GM12878 (cell line): ENCODE results near the gene KLF15. TPM values are rescaled to one million over a fixed set of nuclear protein-coding genes. Genes with fewer than 3 reads are reported as not detected.

Source experiments
- ATAC-seq: fragments of 200-7000 bp; cut with Tn5 transposase; 3 replicates; pipeline ENCODE4 v1.9.1; 2020; ENCODE audit warnings: mild to moderate bottlenecking, moderate library complexity
- BruUV-seq: library from RNA; stranded (reverse); fragments of 400-500 nt; replicated peaks from 2 replicates; lab custom pipeline; 2021; lab: Mats Ljungman, UMichigan
- CTCF ChIA-PET: fragments of 300-600 bp; sonication (Branson Sonifier 250); formaldehyde crosslinking; extraction: SDS; loops from one replicate; lab custom pipeline; 2021; ENCODE audit warnings: inconsistent platforms; lab: Yijun Ruan, JAX
- POLR2A ChIA-PET: fragments of 350-600 bp; formaldehyde crosslinking; extraction: SDS; loops from one replicate; lab custom pipeline; 2021; ENCODE audit warnings: inconsistent platforms; lab: Charles Lee
- RAD21 ChIA-PET: fragments of 300-600 bp; sonication (Branson Sonifier 250); formaldehyde crosslinking; loops from one replicate; lab custom pipeline; 2023; ENCODE audit warnings: antibody characterized with exemption; ENCODE audit not compliant: unreplicated experiment; lab: Charles Lee
- SMC1A ChIA-PET: fragments of 300-600 bp; sonication (Branson Sonifier 250); formaldehyde crosslinking; loops from one replicate; lab custom pipeline; 2023; ENCODE audit not compliant: unreplicated experiment, uncharacterized antibody; lab: Charles Lee
- DNase-seq: peaks from one replicate; pipeline ENCODE4 v3.0.0-alpha.2; 2011; ENCODE audit warnings: low read depth, low spot score
- FAIRE-seq: peaks from 3 replicates; lab custom pipeline; 2011; peaks lifted over from hg19 to GRCh38; lab: Jason Lieb, UNC
- H2AFZ ChIP-seq: 2 replicates; pipeline ENCODE4 v1.6.0; 2011; ENCODE audit warnings: low read depth, low read length, control low read depth; ENCODE audit not compliant: control insufficient read depth
- H3K27ac ChIP-seq: 2 replicates; pipeline ENCODE4 v1.5.1; 2011; ENCODE audit warnings: control low read depth; ENCODE audit not compliant: control insufficient read depth, insufficient read depth
- H3K27me3 ChIP-seq, 2 experiments: replicated peaks in 1 of 2; 2 replicates each; pipeline versions ENCODE4 v1.6.0 to v1.6.1; 2011; ENCODE audit warnings: low read length in 1 of 2; ENCODE audit not compliant: control insufficient read depth in 2 of 2, insufficient read depth in 2 of 2
- H3K36me3 ChIP-seq, 2 experiments: 2 replicates each; pipeline ENCODE4 v1.5.1; 2011; ENCODE audit warnings: low read length in 1 of 2; ENCODE audit not compliant: control insufficient read depth in 2 of 2, insufficient read depth in 2 of 2
- H3K4me1 ChIP-seq: 2 replicates; pipeline ENCODE4 v1.6.1; 2011; ENCODE audit warnings: mild to moderate bottlenecking, low read length, moderate library complexity, mixed read lengths; ENCODE audit not compliant: control insufficient read depth, insufficient read depth
- H3K4me2 ChIP-seq: 2 replicates; pipeline ENCODE4 v1.6.0; 2011; ENCODE audit warnings: control low read depth; ENCODE audit not compliant: control insufficient read depth, insufficient read depth
- H3K4me3 ChIP-seq: fragments of 200-600 bp; sonication (generic); 2 replicates; pipeline ENCODE4 v1.5.1; 2016
- H3K79me2 ChIP-seq: 2 replicates; pipeline ENCODE4 v1.6.0; 2011; ENCODE audit warnings: low read length; ENCODE audit not compliant: control insufficient read depth, insufficient read depth
- H3K9ac ChIP-seq: 2 replicates; pipeline ENCODE4 v1.8.0; 2011; ENCODE audit warnings: low read length, control low read depth, mixed read lengths; ENCODE audit not compliant: control insufficient read depth, insufficient read depth
- H3K9me3 ChIP-seq: replicated peaks from 3 replicates; pipeline ENCODE4 v1.5.1; 2011; ENCODE audit warnings: mild to moderate bottlenecking, low read length; ENCODE audit not compliant: control insufficient read depth, insufficient read depth
- H4K20me1 ChIP-seq: 2 replicates; pipeline ENCODE4 v1.6.0; 2011; ENCODE audit not compliant: control insufficient read depth, insufficient read depth
- CHD4 ChIP-seq: fragments of 200-600 bp; sonication (generic); IDR thresholded peaks from 2 replicates; pipeline ENCODE4 v1.6.1; 2016; ENCODE audit warnings: mild to moderate bottlenecking
- CREB1 ChIP-seq: IDR thresholded peaks from 2 replicates; pipeline ENCODE4 v1.6.1; 2012; ENCODE audit warnings: low read depth, mild to moderate bottlenecking, inconsistent platforms
- FOXK2 ChIP-seq: fragments of 450-650 bp; IDR thresholded peaks from 2 replicates; pipeline ENCODE4 v1.6.1; 2017; ENCODE audit warnings: mild to moderate bottlenecking, moderate library complexity
- HCFC1 ChIP-seq: fragments of 150-350 bp; IDR thresholded peaks from 2 replicates; pipeline ENCODE4 v1.6.1; 2014; ENCODE audit warnings: low read length
- IKZF2 ChIP-seq, 2 experiments: fragments of 450-650 bp; IDR thresholded peaks; 2 replicates each; pipeline ENCODE4 v1.6.1; 2017; ENCODE audit warnings: mild to moderate bottlenecking in 2 of 2, moderate library complexity in 2 of 2
- MYC ChIP-seq: IDR thresholded peaks from 2 replicates; pipeline ENCODE4 v1.6.1; 2011; ENCODE audit warnings: mild to moderate bottlenecking, low read length, moderate library complexity, inconsistent platforms; ENCODE audit not compliant: insufficient read depth, insufficient replicate concordance, insufficient read length, severe bottlenecking
- NR2C1 ChIP-seq: fragments of 450-650 bp; IDR thresholded peaks from 2 replicates; pipeline ENCODE4 v1.6.1; 2017; ENCODE audit warnings: antibody characterized with exemption, mild to moderate bottlenecking, moderate library complexity
- NR2C2 ChIP-seq: IDR thresholded peaks from 2 replicates; pipeline ENCODE4 v1.6.1; 2011; ENCODE audit warnings: borderline replicate concordance, low read depth; ENCODE audit not compliant: control insufficient read depth, insufficient read length
- STAT3 ChIP-seq: IDR thresholded peaks from 2 replicates; pipeline ENCODE4 v1.6.1; 2011; ENCODE audit warnings: low read depth, low read length, improper control_type of control experiment
- TBL1XR1 ChIP-seq: IDR thresholded peaks from 2 replicates; pipeline ENCODE4 v1.6.1; 2012; ENCODE audit warnings: low read depth, low read length, improper control_type of control experiment
- TCF7 ChIP-seq: IDR thresholded peaks from 2 replicates; pipeline ENCODE4 v1.6.1; 2014; ENCODE audit warnings: antibody characterized with exemption, borderline replicate concordance
- YY1 ChIP-seq: IDR thresholded peaks from 2 replicates; pipeline ENCODE4 v1.6.1; 2011; ENCODE audit warnings: low read depth, mild to moderate bottlenecking, low read length
- ZNF622 ChIP-seq: fragments of 450-650 bp; IDR thresholded peaks from 2 replicates; pipeline ENCODE4 v1.6.1; 2017; ENCODE audit warnings: mild to moderate bottlenecking, inconsistent platforms
- WGBS: methylation state at CpG from one replicate; pipeline ENCODE4 v1.1.6; 2016; ENCODE audit warnings: low lambda C conversion rate; ENCODE audit not compliant: insufficient replicate concordance, insufficient coverage; ENCODE audit errors: missing lambda C conversion rate; 5-methylcytosine and 5-hydroxymethylcytosine counted together
- in situ Hi-C: fragments of 300-500 bp; cut with MboI; formaldehyde crosslinking; loops from 9 replicates; pipeline ENCODE4 v1.14.3; 2018; ENCODE audit warnings: mixed read lengths
- intact Hi-C: fragments of 100-400 bp; cut with micrococcal nuclease; formaldehyde crosslinking; loops from one replicate; pipeline ENCODE4 v1.14.2; 2022; ENCODE audit not compliant: unreplicated experiment
- polyA plus RNA-seq, 11 experiments: library from polyadenylated mRNA; depleted of rRNA in 4 of 11; unstranded in 6 of 11; stranded (reverse) in 5 of 11; fragments of >200 nt; fragmentation: Nextera tagmentation in 4 of 11; fragmentation: Illumina TruSeq in 1 of 11; extraction: Ambion mirVana in 4 of 11; extraction: Trizol in 1 of 11; gene quantifications; 1 replicate in 1 of 11; 2 replicates in 10 of 11; pipeline versions ENCODE4 v1.2.1 to v1.2.3, GENCODE V29; 2011 to 2016; ENCODE audit warnings: inconsistent platforms in 2 of 11, missing spikeins in 2 of 11, low read depth in 1 of 11
- total RNA-seq, 4 experiments: library from RNA; depleted of rRNA in 3 of 4; stranded (reverse); fragments of >200 nt in 3 of 4; fragmentation: Illumina TruSeq in 1 of 4; extraction: Trizol in 1 of 4; gene quantifications; 2 replicates each; pipeline versions ENCODE4 v1.2.1 to v1.2.3, GENCODE V29; 2013 to 2021
- TF ChIP-seq, protein P1 (sequence below): fragments of 450-650 bp; IDR thresholded peaks from 2 replicates; pipeline ENCODE4 v1.6.1; 2016; ENCODE audit warnings: mild to moderate bottlenecking
- TF ChIP-seq, protein P2 (sequence below), 3 experiments: IDR thresholded peaks in 2 of 3; conservative IDR thresholded peaks in 1 of 3; 2 replicates each; pipeline ENCODE4 v1.5.1; 2011; ENCODE audit warnings: low read depth in 3 of 3, low read length in 3 of 3, mild to moderate bottlenecking in 3 of 3, control low read depth in 2 of 3, moderate library complexity in 2 of 3, inconsistent platforms in 1 of 3, mixed read lengths in 1 of 3; ENCODE audit not compliant: control insufficient read depth in 2 of 3, insufficient read depth in 1 of 3; ENCODE audit errors: extremely low read depth in 1 of 3

KLF15 gene
- total and polyA plus RNA-seq, 10 of the 15 experiments (the other 5 are each of a cell fraction or from before 2014, with no cell fraction given), result 0.15 TPM; not detected in 9

DNA sequence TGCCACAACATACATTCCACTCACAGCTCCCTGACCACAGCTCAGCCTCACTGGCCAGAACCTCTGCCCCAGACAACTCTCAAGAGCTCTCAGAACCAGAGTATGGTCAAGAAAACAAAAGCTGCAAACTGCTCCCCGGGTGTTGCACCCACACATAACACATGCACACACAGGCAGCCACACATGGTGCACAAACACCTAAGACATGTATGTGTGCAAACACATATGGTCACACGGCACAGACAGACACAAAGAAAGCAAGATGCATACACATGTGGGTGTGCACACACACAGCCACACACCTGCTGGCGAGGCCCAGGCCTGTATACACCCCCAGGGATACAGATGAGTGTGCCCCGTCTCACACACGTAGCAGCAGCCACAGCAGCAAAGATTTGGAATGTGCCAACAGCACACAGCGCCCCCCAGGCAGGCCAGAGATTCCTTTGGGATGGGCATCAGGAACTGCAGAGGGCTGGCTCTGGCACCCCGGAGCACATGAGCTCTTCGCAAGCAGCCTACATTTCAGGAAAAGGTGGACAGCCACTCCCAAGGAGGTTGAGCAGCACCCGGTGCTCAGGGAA is 6.6 kb downstream of the KLF15 start:
- peaks cover 0 to 4% of the 10 kb centered on the region in 2 experiments; a peak in 2 of 4 replicates for H3K27me3 ChIP-seq
- POLR2A ChIA-PET, result no interaction called here
- H3K4me2 ChIP-seq, result no peak overlapping the region
- H3K79me2 ChIP-seq, result no peaks in the 10 kb centered on the region
- no peak for DNase-seq
- no peak overlapping the region for H3K9ac ChIP-seq
- H3K27ac ChIP-seq, result no peak overlapping the region
- H3K36me3 ChIP-seq, result no peaks in the 10 kb centered on the region
- CTCF ChIA-PET, result no interaction called here
- no peak overlapping the region for H2AFZ ChIP-seq
- no peak for FAIRE-seq
- RAD21 ChIA-PET, result no interaction called here
- no peaks in the 10 kb centered on the region for H4K20me1 ChIP-seq
- no peaks in the 10 kb centered on the region for H3K9me3 ChIP-seq
- intact Hi-C loops, result no loop called here
- BruUV-seq, result no TSS peak
- TF ChIP-seq, protein P1, sequence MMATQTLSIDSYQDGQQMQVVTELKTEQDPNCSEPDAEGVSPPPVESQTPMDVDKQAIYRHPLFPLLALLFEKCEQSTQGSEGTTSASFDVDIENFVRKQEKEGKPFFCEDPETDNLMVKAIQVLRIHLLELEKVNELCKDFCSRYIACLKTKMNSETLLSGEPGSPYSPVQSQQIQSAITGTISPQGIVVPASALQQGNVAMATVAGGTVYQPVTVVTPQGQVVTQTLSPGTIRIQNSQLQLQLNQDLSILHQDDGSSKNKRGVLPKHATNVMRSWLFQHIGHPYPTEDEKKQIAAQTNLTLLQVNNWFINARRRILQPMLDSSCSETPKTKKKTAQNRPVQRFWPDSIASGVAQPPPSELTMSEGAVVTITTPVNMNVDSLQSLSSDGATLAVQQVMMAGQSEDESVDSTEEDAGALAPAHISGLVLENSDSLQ, result no peak
- TF ChIP-seq IKZF2 (IDR thresholded peaks at IDR 0.05) (no peak), CHD4 (no peak), MYC (no peak), FOXK2 (no peak), CREB1 (no peak), ZNF622 (no peak), TBL1XR1 (no peak), HCFC1 (no peak), YY1 (no peak), NR2C1 (no peak), STAT3 (no peak), TCF7 (no peak), NR2C2 (no peak)
- TF ChIP-seq, protein P2, sequence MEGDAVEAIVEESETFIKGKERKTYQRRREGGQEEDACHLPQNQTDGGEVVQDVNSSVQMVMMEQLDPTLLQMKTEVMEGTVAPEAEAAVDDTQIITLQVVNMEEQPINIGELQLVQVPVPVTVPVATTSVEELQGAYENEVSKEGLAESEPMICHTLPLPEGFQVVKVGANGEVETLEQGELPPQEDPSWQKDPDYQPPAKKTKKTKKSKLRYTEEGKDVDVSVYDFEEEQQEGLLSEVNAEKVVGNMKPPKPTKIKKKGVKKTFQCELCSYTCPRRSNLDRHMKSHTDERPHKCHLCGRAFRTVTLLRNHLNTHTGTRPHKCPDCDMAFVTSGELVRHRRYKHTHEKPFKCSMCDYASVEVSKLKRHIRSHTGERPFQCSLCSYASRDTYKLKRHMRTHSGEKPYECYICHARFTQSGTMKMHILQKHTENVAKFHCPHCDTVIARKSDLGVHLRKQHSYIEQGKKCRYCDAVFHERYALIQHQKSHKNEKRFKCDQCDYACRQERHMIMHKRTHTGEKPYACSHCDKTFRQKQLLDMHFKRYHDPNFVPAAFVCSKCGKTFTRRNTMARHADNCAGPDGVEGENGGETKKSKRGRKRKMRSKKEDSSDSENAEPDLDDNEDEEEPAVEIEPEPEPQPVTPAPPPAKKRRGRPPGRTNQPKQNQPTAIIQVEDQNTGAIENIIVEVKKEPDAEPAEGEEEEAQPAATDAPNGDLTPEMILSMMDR (IDR thresholded peaks at IDR 0.05 in 2 of 3, conservative IDR thresholded peaks at IDR 0.05 in 1 of 3; ENCODE audit: control insufficient read depth in 2 of 3, extremely low read depth in 1 of 3, insufficient read depth in 1 of 3, low read depth in 3 of 3, low read length in 3 of 3), result no peak
- TF ChIP-seq, all 136 proteins: peak for 0
- Histone ChIP-seq H3K4me3 (no peak overlapping the region), H3K4me1 (no peaks in the 10 kb centered on the region)
- WGBS, result 30% methylated on average over 9 of the region's 9 CpGs
- SMC1A ChIA-PET, result interaction anchor here (0.8 kb wide), 1 partner anchor 45 kb away, joined by 3 read pairs; no protein-coding TSS in a partner anchor
- in situ Hi-C loops, result no loop called here
- ATAC-seq, result no peak
